Measurements from ENCODE around the gene NFU1.
"Not testable (repeated sequence)": the region's sequence is repeated elsewhere in the genome, so short reads cannot be mapped to it uniquely, and the experiment has no call there.

Gene NFU1

DNA sequence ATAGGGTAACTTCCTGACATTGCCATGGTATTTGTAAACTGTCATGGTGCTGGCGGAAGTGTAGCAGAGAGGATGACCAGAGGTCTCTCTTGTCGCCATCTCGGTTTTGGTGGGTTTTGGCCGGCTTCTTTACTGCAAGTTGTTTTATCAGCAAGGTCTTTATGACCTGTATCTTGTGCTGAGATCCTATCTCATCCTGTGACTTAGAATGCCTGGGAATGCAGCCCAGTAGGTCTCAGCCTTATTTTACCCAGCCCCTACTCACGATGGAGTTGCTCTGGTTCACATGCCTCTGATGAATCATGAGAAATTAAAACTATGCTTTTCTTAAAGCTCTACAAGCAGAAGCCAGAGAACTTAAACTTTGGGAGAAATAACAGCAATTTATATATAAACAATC lies 12.7 kb upstream of the NFU1 start:
- no peak overlapping the region for H3K9ac ChIP-seq (ENCODE audit: low read depth, low read length)
- H3K27me3 ChIP-seq (ENCODE audit: control insufficient read depth, insufficient read depth, low read length) = no peaks in the 10 kb centered on the region
- peaks cover 21% of the 10 kb centered on the region for H3K4me1 ChIP-seq (ENCODE audit: control insufficient read depth, insufficient read depth, low read length)
- no peaks in the 10 kb centered on the region for H3K36me3 ChIP-seq (ENCODE audit: control insufficient read depth, insufficient read depth, low read length)
- H3K9me3 ChIP-seq (ENCODE audit: control insufficient read depth, insufficient read depth, low read length) = no peaks in the 10 kb centered on the region
- no peak overlapping the region for H3K4me3 ChIP-seq (ENCODE audit: low read depth, low read length)

DNA sequence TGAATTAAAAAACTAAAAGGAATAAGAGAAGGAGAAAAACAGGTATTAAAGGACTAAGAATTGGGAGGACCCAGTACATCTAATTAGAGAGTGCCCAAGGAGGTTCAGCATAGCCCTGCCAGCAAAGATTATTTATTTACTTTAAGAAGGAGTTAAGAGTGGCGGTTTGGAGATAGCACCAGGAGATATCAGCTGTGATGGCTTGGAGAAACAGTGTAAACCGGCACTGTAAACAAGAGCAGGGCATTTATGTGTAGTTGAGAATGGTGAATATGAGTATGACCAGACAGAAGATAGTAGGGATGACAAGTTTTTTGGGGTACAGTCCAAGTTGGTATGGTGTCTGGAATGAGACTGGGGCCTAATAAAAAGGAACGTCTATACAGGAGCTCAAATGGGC lies 6.4 kb upstream of the NFU1 start:
- not testable (repeated sequence) for H3K9ac ChIP-seq (ENCODE audit: low read depth, low read length); H3K36me3 ChIP-seq (ENCODE audit: control insufficient read depth, insufficient read depth, low read length); H3K27me3 ChIP-seq (ENCODE audit: control insufficient read depth, insufficient read depth, low read length); H3K9me3 ChIP-seq (ENCODE audit: control insufficient read depth, insufficient read depth, low read length); H3K4me1 ChIP-seq (ENCODE audit: control insufficient read depth, insufficient read depth, low read length); H3K4me3 ChIP-seq (ENCODE audit: low read depth, low read length)

- H3K9me3 ChIP-seq (ENCODE audit: control insufficient read depth, insufficient read depth, low read length); H3K4me1 ChIP-seq (ENCODE audit: control insufficient read depth, insufficient read depth, low read length); H3K27me3 ChIP-seq (ENCODE audit: control insufficient read depth, insufficient read depth, low read length); H3K4me3 ChIP-seq (ENCODE audit: low read depth, low read length); H3K36me3 ChIP-seq (ENCODE audit: control insufficient read depth, insufficient read depth, low read length); H3K9ac ChIP-seq (ENCODE audit: low read depth, low read length): not testable (repeated sequence)
These were observed 2.3 kb upstream of the NFU1 start for GRCh38 chr2:69439499-69439898.

DNA sequence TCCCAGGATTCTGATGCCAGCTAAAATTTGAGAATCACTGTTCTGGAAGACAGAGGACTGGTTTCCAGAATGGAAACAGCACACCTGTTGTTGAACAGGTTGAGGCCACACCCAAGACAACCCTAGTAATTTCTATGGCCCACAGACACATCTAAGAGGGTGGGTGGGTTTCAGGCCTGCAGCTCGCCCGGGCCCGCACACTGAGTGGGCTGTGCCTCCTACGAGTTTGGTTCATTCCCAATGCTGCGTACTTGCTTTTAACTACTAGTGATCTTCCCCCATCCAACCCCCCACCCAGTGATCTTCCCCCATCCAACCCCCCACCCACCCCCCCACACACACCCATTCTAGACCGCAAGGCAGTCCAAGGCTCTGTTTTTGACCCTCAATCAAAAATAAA lies 1.3 kb upstream of the NFU1 start:
- Histone ChIP-seq H3K4me3 (ENCODE audit: low read depth, low read length) (no peak overlapping the region), H3K27me3 (ENCODE audit: control insufficient read depth, insufficient read depth, low read length) (no peaks in the 10 kb centered on the region), H3K4me1 (ENCODE audit: control insufficient read depth, insufficient read depth, low read length) (peaks cover 9% of the 10 kb centered on the region), H3K36me3 (ENCODE audit: control insufficient read depth, insufficient read depth, low read length) (no peaks in the 10 kb centered on the region), H3K9me3 (ENCODE audit: control insufficient read depth, insufficient read depth, low read length) (no peaks in the 10 kb centered on the region), H3K9ac (ENCODE audit: low read depth, low read length) (no peak overlapping the region)

- no peaks in the 10 kb centered on the region for H3K9me3 ChIP-seq (ENCODE audit: control insufficient read depth, insufficient read depth, low read length)
- H3K4me3 ChIP-seq (ENCODE audit: low read depth, low read length) = peak overlapping the region; percentile 93
- H3K27me3 ChIP-seq (ENCODE audit: control insufficient read depth, insufficient read depth, low read length) = no peaks in the 10 kb centered on the region
- H3K4me1 ChIP-seq (ENCODE audit: control insufficient read depth, insufficient read depth, low read length) = peaks cover 9% of the 10 kb centered on the region
- peak overlapping the region; percentile 62 for H3K9ac ChIP-seq (ENCODE audit: low read depth, low read length)
- no peaks in the 10 kb centered on the region for H3K36me3 ChIP-seq (ENCODE audit: control insufficient read depth, insufficient read depth, low read length)
These were observed 518 bp upstream of the NFU1 start for GRCh38 chr2:69437751-69438154.

GRCh38 chr2:69436596-69436937 lies 668 bp downstream of the NFU1 start:
- peak overlapping the region; percentile 93 for H3K4me3 ChIP-seq (ENCODE audit: low read depth, low read length)
- H3K9me3 ChIP-seq (ENCODE audit: control insufficient read depth, insufficient read depth, low read length) = no peaks in the 10 kb centered on the region
- no peaks in the 10 kb centered on the region for H3K36me3 ChIP-seq (ENCODE audit: control insufficient read depth, insufficient read depth, low read length)
- no peaks in the 10 kb centered on the region for H3K27me3 ChIP-seq (ENCODE audit: control insufficient read depth, insufficient read depth, low read length)
- peaks cover 9% of the 10 kb centered on the region for H3K4me1 ChIP-seq (ENCODE audit: control insufficient read depth, insufficient read depth, low read length)
- H3K9ac ChIP-seq (ENCODE audit: low read depth, low read length) = peak overlapping the region; percentile 62

- H3K36me3 ChIP-seq (ENCODE audit: control insufficient read depth, insufficient read depth, low read length) = peaks cover 1% of the 10 kb centered on the region
- no peaks in the 10 kb centered on the region for H3K27me3 ChIP-seq (ENCODE audit: control insufficient read depth, insufficient read depth, low read length)
- no peak overlapping the region for H3K4me3 ChIP-seq (ENCODE audit: low read depth, low read length)
- H3K4me1 ChIP-seq (ENCODE audit: control insufficient read depth, insufficient read depth, low read length) = peaks cover 9% of the 10 kb centered on the region
- H3K9ac ChIP-seq (ENCODE audit: low read depth, low read length) = no peak overlapping the region
- H3K9me3 ChIP-seq (ENCODE audit: control insufficient read depth, insufficient read depth, low read length) = no peaks in the 10 kb centered on the region
These were observed 2.5 kb downstream of the NFU1 start for GRCh38 chr2:69434753-69435152.

GRCh38 chr2:69429491-69430183 lies 7.6 kb downstream of the NFU1 start:
- H3K27me3 ChIP-seq (ENCODE audit: control insufficient read depth, insufficient read depth, low read length) = no peaks in the 10 kb centered on the region
- no peaks in the 10 kb centered on the region for H3K4me1 ChIP-seq (ENCODE audit: control insufficient read depth, insufficient read depth, low read length)
- H3K9me3 ChIP-seq (ENCODE audit: control insufficient read depth, insufficient read depth, low read length) = no peaks in the 10 kb centered on the region
- H3K9ac ChIP-seq (ENCODE audit: low read depth, low read length) = no peak overlapping the region
- peaks cover 2% of the 10 kb centered on the region for H3K36me3 ChIP-seq (ENCODE audit: control insufficient read depth, insufficient read depth, low read length)
- H3K4me3 ChIP-seq (ENCODE audit: low read depth, low read length) = no peak overlapping the region

- Histone ChIP-seq H3K9me3 (ENCODE audit: control insufficient read depth, insufficient read depth, low read length) (no peaks in the 10 kb centered on the region), H3K4me3 (ENCODE audit: low read depth, low read length) (no peak overlapping the region), H3K4me1 (ENCODE audit: control insufficient read depth, insufficient read depth, low read length) (no peaks in the 10 kb centered on the region), H3K27me3 (ENCODE audit: control insufficient read depth, insufficient read depth, low read length) (no peaks in the 10 kb centered on the region), H3K9ac (ENCODE audit: low read depth, low read length) (no peak overlapping the region), H3K36me3 (ENCODE audit: control insufficient read depth, insufficient read depth, low read length) (peaks cover 2% of the 10 kb centered on the region)
These were observed 8.3 kb downstream of the NFU1 start for GRCh38 chr2:69428981-69429380.

DNA sequence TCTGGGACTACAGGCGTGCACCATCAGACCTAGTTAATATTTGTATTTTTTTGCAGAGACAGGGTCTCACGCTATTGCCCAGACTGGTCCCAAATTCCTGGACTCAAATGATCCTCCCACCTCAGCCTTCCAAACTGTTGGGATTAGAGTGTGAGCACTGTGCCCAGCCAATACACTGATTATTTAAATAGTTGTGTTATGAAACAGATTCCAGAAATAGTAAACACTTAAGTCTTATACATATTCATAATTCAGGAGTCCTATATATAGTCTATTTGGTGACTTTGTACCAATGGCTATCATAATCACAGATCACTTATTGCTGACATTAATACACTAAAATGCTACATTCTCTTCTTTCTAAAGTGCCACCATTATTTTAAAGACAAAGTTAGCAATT lies 12.8 kb downstream of the NFU1 start:
- no peaks in the 10 kb centered on the region for H3K4me1 ChIP-seq (ENCODE audit: control insufficient read depth, insufficient read depth, low read length)
- H3K9me3 ChIP-seq (ENCODE audit: control insufficient read depth, insufficient read depth, low read length) = no peaks in the 10 kb centered on the region
- H3K4me3 ChIP-seq (ENCODE audit: low read depth, low read length) = no peak overlapping the region
- H3K27me3 ChIP-seq (ENCODE audit: control insufficient read depth, insufficient read depth, low read length) = no peaks in the 10 kb centered on the region
- no peaks in the 10 kb centered on the region for H3K36me3 ChIP-seq (ENCODE audit: control insufficient read depth, insufficient read depth, low read length)
- H3K9ac ChIP-seq (ENCODE audit: low read depth, low read length) = no peak overlapping the region

DNA sequence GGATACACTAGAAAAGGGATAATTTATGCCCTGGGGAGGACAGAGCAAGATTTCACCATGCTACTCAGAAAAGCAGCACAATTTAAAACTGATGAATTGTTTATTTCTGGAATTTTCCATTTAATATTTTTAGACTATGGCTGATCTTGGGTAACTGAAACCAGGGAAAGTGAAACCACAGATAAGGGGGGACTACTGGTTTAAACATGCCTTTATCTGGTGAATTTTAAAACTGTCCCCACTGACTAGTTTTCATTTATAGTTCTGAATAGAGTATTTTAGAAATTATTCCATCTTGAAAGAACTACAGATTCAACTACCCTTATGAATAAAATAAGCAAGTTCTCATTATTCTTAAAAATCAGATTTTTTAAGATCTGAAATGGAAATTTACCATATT lies 15.0 kb downstream of the NFU1 start:
- Histone ChIP-seq H3K27me3 (ENCODE audit: control insufficient read depth, insufficient read depth, low read length) (no peaks in the 10 kb centered on the region), H3K9me3 (ENCODE audit: control insufficient read depth, insufficient read depth, low read length) (no peaks in the 10 kb centered on the region), H3K9ac (ENCODE audit: low read depth, low read length) (no peak overlapping the region), H3K4me3 (ENCODE audit: low read depth, low read length) (no peak overlapping the region), H3K4me1 (ENCODE audit: control insufficient read depth, insufficient read depth, low read length) (no peaks in the 10 kb centered on the region), H3K36me3 (ENCODE audit: control insufficient read depth, insufficient read depth, low read length) (peaks cover 3% of the 10 kb centered on the region)

GRCh38 chr2:69419111-69419510 lies 18.1 kb downstream of the NFU1 start:
- not testable (repeated sequence) for H3K9ac ChIP-seq (ENCODE audit: low read depth, low read length); H3K9me3 ChIP-seq (ENCODE audit: control insufficient read depth, insufficient read depth, low read length); H3K4me3 ChIP-seq (ENCODE audit: low read depth, low read length); H3K27me3 ChIP-seq (ENCODE audit: control insufficient read depth, insufficient read depth, low read length); H3K4me1 ChIP-seq (ENCODE audit: control insufficient read depth, insufficient read depth, low read length); H3K36me3 ChIP-seq (ENCODE audit: control insufficient read depth, insufficient read depth, low read length)
